ENCODE results near the gene HSD17B1. TPM values are rescaled to one million over a fixed set of nuclear protein-coding genes. Genes with fewer than 3 reads are reported as not detected.

The HSD17B1 gene
- total and polyA plus RNA-seq, 2 of the 13 experiments (the other 11 are each of a cell fraction or from before 2014, with no cell fraction given) = 0.54 to 0.93 TPM

DNA sequence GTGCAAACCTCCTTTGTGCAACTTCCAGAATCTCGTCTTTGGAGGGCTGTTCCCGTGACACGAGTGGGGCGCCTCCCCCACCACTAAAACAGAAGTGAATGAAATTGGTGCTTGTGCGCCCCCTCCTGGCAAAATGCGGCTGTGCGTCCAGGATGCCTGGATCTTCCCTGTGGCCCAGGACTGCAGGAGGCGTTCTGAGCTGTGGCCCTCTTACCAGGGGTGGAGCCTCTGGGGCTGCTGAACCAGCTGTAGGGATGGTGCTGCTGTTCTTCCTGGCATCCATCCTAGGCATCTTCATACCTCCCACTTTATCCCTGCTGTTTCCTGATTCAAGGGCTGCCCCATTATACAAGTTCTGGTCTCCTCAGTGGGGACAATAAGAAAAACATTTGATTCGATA, 35.2 kb upstream of the HSD17B1 start (continued):
- TF ChIP-seq, protein P1, sequence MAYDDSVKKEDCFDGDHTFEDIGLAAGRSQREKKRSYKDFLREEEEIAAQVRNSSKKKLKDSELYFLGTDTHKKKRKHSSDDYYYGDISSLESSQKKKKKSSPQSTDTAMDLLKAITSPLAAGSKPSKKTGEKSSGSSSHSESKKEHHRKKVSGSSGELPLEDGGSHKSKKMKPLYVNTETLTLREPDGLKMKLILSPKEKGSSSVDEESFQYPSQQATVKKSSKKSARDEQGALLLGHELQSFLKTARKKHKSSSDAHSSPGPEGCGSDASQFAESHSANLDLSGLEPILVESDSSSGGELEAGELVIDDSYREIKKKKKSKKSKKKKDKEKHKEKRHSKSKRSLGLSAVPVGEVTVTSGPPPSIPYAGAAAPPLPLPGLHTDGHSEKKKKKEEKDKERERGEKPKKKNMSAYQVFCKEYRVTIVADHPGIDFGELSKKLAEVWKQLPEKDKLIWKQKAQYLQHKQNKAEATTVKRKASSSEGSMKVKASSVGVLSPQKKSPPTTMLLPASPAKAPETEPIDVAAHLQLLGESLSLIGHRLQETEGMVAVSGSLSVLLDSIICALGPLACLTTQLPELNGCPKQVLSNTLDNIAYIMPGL (CRISPR knock-in tag; IDR thresholded peaks at IDR 0.05; ENCODE audit: borderline replicate concordance in 1 of 2, low read depth in 1 of 2) = peak; percentile 87 to 89; a peak in 3 of 4 replicates
- no peak for TF ChIP-seq NFE2L2 (IDR thresholded peaks at IDR 0.05; ENCODE audit: low read length)
- no peak for TF ChIP-seq BCL6 (CRISPR knock-in tag; IDR thresholded peaks at IDR 0.05)
- TF ChIP-seq, protein P2, sequence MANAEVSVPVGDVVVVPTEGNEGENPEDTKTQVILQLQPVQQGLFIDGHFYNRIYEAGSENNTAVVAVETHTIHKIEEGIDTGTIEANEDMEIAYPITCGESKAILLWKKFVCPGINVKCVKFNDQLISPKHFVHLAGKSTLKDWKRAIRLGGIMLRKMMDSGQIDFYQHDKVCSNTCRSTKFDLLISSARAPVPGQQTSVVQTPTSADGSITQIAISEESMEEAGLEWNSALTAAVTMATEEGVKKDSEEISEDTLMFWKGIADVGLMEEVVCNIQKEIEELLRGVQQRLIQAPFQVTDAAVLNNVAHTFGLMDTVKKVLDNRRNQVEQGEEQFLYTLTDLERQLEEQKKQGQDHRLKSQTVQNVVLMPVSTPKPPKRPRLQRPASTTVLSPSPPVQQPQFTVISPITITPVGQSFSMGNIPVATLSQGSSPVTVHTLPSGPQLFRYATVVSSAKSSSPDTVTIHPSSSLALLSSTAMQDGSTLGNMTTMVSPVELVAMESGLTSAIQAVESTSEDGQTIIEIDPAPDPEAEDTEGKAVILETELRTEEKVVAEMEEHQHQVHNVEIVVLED (CRISPR knock-in tag; IDR thresholded peaks at IDR 0.05; ENCODE audit: borderline replicate concordance) = no peak; the same call in 1 of the 2 replicates
- no peak for TF ChIP-seq CCDC6 (CRISPR knock-in tag; IDR thresholded peaks at IDR 0.05)
- TF ChIP-seq ZNF652 (CRISPR knock-in tag; IDR thresholded peaks at IDR 0.05; ENCODE audit: borderline replicate concordance, low read depth) = no peak
- TF ChIP-seq, protein P3, sequence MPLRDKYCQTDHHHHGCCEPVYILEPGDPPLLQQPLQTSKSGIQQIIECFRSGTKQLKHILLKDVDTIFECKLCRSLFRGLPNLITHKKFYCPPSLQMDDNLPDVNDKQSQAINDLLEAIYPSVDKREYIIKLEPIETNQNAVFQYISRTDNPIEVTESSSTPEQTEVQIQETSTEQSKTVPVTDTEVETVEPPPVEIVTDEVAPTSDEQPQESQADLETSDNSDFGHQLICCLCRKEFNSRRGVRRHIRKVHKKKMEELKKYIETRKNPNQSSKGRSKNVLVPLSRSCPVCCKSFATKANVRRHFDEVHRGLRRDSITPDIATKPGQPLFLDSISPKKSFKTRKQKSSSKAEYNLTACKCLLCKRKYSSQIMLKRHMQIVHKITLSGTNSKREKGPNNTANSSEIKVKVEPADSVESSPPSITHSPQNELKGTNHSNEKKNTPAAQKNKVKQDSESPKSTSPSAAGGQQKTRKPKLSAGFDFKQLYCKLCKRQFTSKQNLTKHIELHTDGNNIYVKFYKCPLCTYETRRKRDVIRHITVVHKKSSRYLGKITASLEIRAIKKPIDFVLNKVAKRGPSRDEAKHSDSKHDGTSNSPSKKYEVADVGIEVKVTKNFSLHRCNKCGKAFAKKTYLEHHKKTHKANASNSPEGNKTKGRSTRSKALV (CRISPR knock-in tag; IDR thresholded peaks at IDR 0.05) = no peak
- no peak for TF ChIP-seq ZNF816 (CRISPR knock-in tag; IDR thresholded peaks at IDR 0.05; ENCODE audit: borderline replicate concordance)
- no peak for TF ChIP-seq PHF20 (CRISPR knock-in tag; IDR thresholded peaks at IDR 0.05)
- no peak for TF ChIP-seq RORA (CRISPR knock-in tag; IDR thresholded peaks at IDR 0.05)
- no peak for TF ChIP-seq ZC3H4 (CRISPR knock-in tag; IDR thresholded peaks at IDR 0.05; ENCODE audit: borderline replicate concordance)
- TF ChIP-seq HDAC2 (CRISPR knock-in tag; IDR thresholded peaks at IDR 0.05) = peak; percentile 68
- TF ChIP-seq ZNF10 (CRISPR knock-in tag; IDR thresholded peaks at IDR 0.05; ENCODE audit: borderline replicate concordance, low read depth) = no peak
- no peak for TF ChIP-seq PHF21A (CRISPR knock-in tag; IDR thresholded peaks at IDR 0.05)
- TF ChIP-seq, protein P4, sequence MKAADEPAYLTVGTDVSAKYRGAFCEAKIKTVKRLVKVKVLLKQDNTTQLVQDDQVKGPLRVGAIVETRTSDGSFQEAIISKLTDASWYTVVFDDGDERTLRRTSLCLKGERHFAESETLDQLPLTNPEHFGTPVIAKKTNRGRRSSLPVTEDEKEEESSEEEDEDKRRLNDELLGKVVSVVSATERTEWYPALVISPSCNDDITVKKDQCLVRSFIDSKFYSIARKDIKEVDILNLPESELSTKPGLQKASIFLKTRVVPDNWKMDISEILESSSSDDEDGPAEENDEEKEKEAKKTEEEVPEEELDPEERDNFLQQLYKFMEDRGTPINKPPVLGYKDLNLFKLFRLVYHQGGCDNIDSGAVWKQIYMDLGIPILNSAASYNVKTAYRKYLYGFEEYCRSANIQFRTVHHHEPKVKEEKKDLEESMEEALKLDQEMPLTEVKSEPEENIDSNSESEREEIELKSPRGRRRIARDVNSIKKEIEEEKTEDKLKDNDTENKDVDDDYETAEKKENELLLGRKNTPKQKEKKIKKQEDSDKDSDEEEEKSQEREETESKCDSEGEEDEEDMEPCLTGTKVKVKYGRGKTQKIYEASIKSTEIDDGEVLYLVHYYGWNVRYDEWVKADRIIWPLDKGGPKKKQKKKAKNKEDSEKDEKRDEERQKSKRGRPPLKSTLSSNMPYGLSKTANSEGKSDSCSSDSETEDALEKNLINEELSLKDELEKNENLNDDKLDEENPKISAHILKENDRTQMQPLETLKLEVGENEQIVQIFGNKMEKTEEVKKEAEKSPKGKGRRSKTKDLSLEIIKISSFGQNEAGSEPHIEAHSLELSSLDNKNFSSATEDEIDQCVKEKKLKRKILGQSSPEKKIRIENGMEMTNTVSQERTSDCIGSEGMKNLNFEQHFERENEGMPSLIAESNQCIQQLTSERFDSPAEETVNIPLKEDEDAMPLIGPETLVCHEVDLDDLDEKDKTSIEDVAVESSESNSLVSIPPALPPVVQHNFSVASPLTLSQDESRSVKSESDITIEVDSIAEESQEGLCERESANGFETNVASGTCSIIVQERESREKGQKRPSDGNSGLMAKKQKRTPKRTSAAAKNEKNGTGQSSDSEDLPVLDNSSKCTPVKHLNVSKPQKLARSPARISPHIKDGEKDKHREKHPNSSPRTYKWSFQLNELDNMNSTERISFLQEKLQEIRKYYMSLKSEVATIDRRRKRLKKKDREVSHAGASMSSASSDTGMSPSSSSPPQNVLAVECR (CRISPR knock-in tag; IDR thresholded peaks at IDR 0.05; ENCODE audit: borderline replicate concordance) = no peak
- no peak for TF ChIP-seq HDAC6 (IDR thresholded peaks at IDR 0.05; ENCODE audit: low read depth, low read length)
- no peak for TF ChIP-seq ZNF83 (CRISPR knock-in tag; IDR thresholded peaks at IDR 0.05; ENCODE audit: borderline replicate concordance)
- TF ChIP-seq, protein P5, sequence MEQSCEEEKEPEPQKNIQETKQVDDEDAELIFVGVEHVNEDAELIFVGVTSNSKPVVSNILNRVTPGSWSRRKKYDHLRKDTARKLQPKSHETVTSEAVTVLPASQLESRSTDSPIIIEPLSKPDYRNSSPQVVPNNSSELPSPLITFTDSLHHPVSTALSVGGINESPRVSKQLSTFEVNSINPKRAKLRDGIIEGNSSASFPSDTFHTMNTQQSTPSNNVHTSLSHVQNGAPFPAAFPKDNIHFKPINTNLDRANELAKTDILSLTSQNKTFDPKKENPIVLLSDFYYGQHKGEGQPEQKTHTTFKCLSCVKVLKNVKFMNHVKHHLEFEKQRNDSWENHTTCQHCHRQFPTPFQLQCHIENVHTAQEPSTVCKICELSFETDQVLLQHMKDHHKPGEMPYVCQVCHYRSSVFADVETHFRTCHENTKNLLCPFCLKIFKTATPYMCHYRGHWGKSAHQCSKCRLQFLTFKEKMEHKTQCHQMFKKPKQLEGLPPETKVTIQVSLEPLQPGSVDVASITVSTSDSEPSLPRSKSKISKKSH (CRISPR knock-in tag; IDR thresholded peaks at IDR 0.05; ENCODE audit: borderline replicate concordance) = peak; percentile 45; the same call in 1 of the 2 replicates
